AG04450 (cell line): ENCODE results near the gene ZNF107. TPM values are rescaled to one million over a fixed set of nuclear protein-coding genes. Genes with fewer than 3 reads are reported as not detected.
"Not testable (repeated sequence)": the region's sequence is repeated elsewhere in the genome, so short reads cannot be mapped to it uniquely, and the experiment has no call there.

Experiments used
- CTCF ChIA-PET: fragments of 300-600, 350-600 bp; formaldehyde crosslinking; extraction: SDS; loops from one replicate; lab custom pipeline; 2022; ENCODE audit warnings: antibody characterized with exemption, inconsistent platforms; lab: Charles Lee
- POLR2A ChIA-PET: fragments of 350-600 bp; formaldehyde crosslinking; extraction: SDS; loops from one replicate; lab custom pipeline; 2021; ENCODE audit warnings: antibody characterized with exemption, inconsistent platforms; lab: Yijun Ruan, JAX
- DNase-seq: peaks from one replicate; pipeline ENCODE4 v3.0.0-alpha.2; 2011; ENCODE audit warnings: low read depth, low spot score
- H3K27ac ChIP-seq: one replicate; pipeline ENCODE4 v1.5.1; 2012; ENCODE audit warnings: low read depth, low read length, control low read depth
- H3K27me3 ChIP-seq: one replicate; pipeline ENCODE4 v1.6.0; 2012; ENCODE audit warnings: low read length; ENCODE audit not compliant: control insufficient read depth, insufficient read depth
- H3K4me3 ChIP-seq: 2 replicates; pipeline ENCODE4 v1.5.1; 2011; ENCODE audit warnings: mild to moderate bottlenecking, low read depth, low read length, control low read depth
- H3K9me3 ChIP-seq: 2 replicates; pipeline ENCODE4 v1.5.1; 2012; ENCODE audit warnings: low read length; ENCODE audit not compliant: control insufficient read depth, insufficient read depth
- polyA plus RNA-seq: library from polyadenylated mRNA; depleted of rRNA; stranded (reverse); fragments of >200 nt; gene quantifications from 2 replicates; pipeline ENCODE4 v1.2.3, GENCODE V29; 2011
- TF ChIP-seq, protein P1 (sequence below): IDR thresholded peaks from 2 replicates; pipeline ENCODE4 v1.5.1; 2011; ENCODE audit warnings: low read depth, low read length, control low read depth, inconsistent platforms

Gene ZNF107
- polyA plus RNA-seq, 1 experiment: 3.2 TPM

DNA sequence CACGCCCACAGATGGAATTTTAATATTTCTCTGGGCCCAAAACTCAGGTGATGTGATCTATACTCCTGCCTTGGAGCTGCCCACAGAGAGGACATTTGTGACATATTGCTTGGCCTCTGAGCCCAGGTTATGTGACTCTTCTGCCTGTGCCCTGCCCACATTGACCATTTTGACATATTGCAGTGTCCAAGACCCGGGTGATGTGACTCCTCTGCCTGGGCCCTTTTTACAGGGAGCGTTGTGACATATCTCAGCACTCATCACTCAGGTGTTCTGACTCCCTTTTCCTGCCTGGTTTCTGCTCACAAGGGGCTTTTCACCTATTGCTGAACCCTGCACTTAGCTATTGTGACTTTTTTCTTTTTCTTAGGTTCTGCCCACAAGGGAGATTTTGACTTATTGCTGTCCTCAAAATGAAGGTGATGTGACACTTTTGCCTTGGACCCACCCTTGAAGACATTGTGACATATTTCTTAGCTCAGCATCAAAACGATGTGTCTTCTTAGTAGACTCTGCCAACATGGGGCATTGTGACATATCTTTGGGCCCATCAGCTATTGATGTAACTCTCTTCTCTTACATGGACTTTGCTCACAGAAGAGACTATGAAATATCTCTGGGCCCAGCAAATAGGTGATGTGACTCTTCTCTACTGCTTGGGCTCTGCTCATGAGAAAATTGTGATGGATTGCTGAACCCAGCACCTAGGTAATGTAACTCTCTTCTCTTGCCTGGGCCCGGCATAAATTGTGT lies 11.0 kb upstream of the ZNF107 start:
- no peak overlapping the region for H3K27ac ChIP-seq
- H3K9me3 ChIP-seq: peaks cover 3% of the 10 kb centered on the region; the same call in 1 of the 2 replicates
- TF ChIP-seq, protein P1, sequence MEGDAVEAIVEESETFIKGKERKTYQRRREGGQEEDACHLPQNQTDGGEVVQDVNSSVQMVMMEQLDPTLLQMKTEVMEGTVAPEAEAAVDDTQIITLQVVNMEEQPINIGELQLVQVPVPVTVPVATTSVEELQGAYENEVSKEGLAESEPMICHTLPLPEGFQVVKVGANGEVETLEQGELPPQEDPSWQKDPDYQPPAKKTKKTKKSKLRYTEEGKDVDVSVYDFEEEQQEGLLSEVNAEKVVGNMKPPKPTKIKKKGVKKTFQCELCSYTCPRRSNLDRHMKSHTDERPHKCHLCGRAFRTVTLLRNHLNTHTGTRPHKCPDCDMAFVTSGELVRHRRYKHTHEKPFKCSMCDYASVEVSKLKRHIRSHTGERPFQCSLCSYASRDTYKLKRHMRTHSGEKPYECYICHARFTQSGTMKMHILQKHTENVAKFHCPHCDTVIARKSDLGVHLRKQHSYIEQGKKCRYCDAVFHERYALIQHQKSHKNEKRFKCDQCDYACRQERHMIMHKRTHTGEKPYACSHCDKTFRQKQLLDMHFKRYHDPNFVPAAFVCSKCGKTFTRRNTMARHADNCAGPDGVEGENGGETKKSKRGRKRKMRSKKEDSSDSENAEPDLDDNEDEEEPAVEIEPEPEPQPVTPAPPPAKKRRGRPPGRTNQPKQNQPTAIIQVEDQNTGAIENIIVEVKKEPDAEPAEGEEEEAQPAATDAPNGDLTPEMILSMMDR: no peak
- POLR2A ChIA-PET: no interaction called here
- no peak for DNase-seq
- CTCF ChIA-PET: no interaction called here
- no peaks in the 10 kb centered on the region for H3K27me3 ChIP-seq
- no peak overlapping the region for H3K4me3 ChIP-seq

GRCh38 chr7:64655811-64656210 lies 10.1 kb upstream of the ZNF107 start:
- no peak overlapping the region for H3K4me3 ChIP-seq
- POLR2A ChIA-PET: no interaction called here
- TF ChIP-seq, protein P1: no peak
- CTCF ChIA-PET: no interaction called here
- DNase-seq: no peak
- H3K9me3 ChIP-seq: no peaks in the 10 kb centered on the region
- no peaks in the 10 kb centered on the region for H3K27me3 ChIP-seq
- H3K27ac ChIP-seq: no peak overlapping the region

- no peak overlapping the region for H3K4me3 ChIP-seq
- CTCF ChIA-PET: no interaction called here
- no peaks in the 10 kb centered on the region for H3K27me3 ChIP-seq
- no peak for DNase-seq
- no peak overlapping the region for H3K27ac ChIP-seq
- POLR2A ChIA-PET: no interaction called here
- TF ChIP-seq, protein P1: no peak
- H3K9me3 ChIP-seq: no peaks in the 10 kb centered on the region
Measured at GRCh38 chr7:64656489-64656888, 9.4 kb upstream of the ZNF107 start.

DNA sequence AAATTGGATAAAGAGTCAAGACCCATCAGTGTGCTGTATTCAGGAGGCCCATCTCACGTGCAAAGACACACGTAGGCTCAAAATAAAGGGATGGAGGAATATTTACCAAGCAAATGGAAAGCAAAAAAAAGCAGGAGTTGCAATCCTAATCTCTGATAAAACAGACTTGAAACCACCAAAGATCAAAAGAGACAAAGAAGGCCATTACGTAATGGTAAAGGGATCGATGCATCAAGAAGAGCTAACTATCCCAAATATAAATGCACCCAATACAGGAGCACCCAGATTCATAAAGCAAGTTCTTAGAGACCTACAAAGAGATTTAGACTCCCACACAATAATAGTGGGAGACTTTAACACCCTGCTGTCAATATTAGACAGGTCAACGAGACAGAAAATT lies 3.8 kb upstream of the ZNF107 start:
- CTCF ChIA-PET, POLR2A ChIA-PET, H3K4me3 ChIP-seq, H3K9me3 ChIP-seq, H3K27me3 ChIP-seq, DNase-seq, H3K27ac ChIP-seq: not testable (repeated sequence)

GRCh38 chr7:64666663-64667050 lies 724 bp downstream of the ZNF107 start:
- CTCF ChIA-PET: no interaction called here
- no peak for DNase-seq

More at GRCh38 chr7:64666663-64667050, 724 bp downstream of the ZNF107 start:
- POLR2A ChIA-PET: no interaction called here
- peak overlapping the region; percentile 68 for H3K27ac ChIP-seq
- H3K9me3 ChIP-seq: peaks cover 8% of the 10 kb centered on the region
- TF ChIP-seq, protein P1: no peak
- no peaks in the 10 kb centered on the region for H3K27me3 ChIP-seq
- H3K4me3 ChIP-seq: peak overlapping the region; percentile 84
